GM21576 (cell line): ENCODE measurements around the gene HOXC10.

ENCODE experiments used
- ATAC-seq: cut with Tn5 transposase; IDR thresholded peaks from one replicate; pipeline ENCODE4 v1.9.1; 2021; ENCODE audit warnings: mild to moderate bottlenecking, moderate library complexity; ENCODE audit not compliant: unreplicated experiment

HOXC10 gene

DNA sequence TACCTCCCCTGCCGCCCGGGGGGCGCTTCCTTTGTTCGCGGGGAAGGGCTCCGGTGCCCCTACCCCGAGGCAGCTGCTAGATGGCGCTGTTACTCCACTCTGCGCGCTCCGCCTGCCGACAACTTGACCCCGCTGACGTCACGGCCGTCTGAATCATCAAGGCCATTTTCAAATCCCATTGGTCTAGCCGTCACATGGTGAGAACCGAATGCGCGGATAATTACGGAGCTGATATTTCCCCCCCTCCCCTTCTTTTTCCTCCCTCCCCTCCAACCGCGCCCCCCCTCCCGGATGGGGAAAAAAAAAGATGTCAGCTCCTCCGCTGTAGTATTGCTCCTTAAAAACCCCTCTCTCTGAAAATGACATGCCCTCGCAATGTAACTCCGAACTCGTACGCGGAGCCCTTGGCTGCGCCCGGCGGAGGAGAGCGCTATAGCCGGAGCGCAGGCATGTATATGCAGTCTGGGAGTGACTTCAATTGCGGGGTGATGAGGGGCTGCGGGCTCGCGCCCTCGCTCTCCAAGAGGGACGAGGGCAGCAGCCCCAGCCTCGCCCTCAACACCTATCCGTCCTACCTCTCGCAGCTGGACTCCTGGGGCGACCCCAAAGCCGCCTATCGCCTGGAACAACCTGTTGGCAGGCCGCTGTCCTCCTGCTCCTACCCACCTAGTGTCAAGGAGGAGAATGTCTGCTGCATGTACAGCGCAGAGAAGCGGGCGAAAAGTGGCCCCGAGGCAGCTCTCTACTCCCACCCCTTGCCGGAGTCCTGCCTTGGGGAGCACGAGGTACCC lies at the start of gene HOXC10:
TSS of gene HOXC10 (plus strand) at position 246 of the 791 bp plus-strand sequence. CDS start at position 360, 114 bp downstream.
- no peak for ATAC-seq

DNA sequence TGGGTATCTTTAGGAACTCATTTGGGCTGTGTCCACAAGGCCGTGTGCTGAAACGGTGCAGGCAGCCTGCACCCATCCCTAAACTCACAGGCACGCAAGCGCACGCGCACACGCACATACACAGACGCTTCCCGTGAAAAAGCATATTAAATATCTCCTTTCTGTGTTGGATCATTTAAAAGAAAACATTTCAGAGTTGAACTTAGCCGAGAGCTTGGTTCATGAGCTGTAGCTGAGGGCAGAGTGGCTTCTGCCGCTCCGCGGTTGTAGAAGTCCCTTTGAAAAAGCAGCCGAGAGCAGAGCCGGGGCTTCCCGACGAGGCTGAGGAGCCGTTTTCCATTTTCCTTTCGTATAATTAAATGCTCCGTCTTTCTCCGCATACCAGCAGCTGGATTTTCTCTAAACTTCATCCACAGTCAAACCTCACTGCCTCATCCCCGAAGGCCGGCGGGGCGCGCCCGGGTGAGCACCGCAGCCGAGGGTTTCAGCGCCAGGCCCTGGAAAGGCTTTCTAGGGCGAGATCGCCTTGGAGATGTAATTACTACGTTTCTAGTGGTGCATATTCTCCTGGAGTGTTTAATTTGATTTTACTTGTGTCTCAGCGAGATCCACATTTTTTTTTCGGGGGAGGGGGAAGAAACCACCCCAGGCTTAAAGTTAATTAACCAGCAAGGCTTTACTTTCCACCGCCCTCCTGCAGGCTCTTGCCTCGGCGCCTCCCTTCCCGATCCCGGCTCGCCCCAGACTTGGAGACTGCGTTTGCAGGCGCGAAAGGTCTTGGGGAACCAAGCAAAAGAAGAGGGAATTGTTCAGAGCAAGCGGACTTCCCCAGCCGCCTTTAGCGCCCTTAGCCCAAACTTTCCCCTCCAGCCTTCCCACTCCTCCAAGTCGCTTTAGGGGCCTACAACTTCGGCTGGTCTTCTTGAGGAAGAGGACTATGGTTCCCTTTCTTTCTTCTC lies 49.3 kb upstream of the HOXC10 start:
- no peak for ATAC-seq

DNA sequence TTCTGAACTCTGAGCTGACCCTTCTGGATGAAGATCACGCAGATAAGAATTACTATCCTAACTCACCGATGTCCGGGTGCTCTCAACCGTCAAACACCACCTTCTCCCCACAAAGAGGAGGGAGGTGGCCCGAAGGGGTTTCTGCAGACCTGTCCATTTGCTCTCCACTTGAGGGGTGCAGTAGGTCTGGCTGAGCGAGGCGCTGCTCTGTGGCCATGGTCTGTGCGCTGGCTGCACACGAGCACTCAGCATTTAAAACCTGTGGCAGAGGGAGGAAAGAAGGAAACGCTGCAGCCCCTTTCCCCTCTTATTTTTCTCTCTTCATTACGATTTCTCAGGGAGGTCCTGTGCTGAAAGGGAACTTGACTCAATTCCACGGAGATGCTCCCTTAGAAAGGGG lies 47.8 kb upstream of the HOXC10 start:
- no peak for ATAC-seq

DNA sequence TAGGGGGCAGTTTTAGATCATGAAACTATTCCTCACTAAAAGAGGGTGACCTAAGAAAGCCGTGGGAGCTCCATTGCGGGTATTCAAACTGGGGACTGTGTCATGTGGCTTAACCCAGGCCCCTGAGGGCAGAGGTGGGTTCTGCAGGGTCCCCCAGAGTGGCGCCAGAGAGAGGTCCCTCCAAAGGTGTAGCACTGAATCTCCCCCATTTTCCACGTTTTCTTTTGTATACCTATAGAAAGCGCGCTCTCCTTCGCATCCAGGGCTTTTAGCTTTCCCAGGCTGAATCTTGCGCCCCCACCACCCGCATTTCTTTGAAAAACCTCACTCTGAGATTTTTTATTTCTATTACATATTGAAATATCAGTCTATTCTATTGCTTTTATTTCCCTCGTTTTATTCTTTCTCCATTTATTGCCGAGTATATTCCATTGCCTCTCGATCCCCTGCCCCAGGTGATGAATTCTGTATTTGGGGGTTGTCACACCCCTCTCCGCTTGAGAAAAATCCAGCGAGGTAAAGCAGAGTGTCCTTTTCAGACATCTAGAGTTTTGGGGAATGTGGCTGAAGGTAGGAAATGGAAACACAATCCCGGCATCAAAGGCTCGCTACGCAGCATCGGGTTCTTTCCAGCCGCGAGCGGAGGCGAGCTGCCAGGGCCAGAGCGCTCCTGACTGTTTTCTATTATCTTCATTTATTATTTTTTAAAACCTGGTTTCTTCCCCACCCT lies 47.2 kb upstream of the HOXC10 start:
- ATAC-seq = no peak

DNA sequence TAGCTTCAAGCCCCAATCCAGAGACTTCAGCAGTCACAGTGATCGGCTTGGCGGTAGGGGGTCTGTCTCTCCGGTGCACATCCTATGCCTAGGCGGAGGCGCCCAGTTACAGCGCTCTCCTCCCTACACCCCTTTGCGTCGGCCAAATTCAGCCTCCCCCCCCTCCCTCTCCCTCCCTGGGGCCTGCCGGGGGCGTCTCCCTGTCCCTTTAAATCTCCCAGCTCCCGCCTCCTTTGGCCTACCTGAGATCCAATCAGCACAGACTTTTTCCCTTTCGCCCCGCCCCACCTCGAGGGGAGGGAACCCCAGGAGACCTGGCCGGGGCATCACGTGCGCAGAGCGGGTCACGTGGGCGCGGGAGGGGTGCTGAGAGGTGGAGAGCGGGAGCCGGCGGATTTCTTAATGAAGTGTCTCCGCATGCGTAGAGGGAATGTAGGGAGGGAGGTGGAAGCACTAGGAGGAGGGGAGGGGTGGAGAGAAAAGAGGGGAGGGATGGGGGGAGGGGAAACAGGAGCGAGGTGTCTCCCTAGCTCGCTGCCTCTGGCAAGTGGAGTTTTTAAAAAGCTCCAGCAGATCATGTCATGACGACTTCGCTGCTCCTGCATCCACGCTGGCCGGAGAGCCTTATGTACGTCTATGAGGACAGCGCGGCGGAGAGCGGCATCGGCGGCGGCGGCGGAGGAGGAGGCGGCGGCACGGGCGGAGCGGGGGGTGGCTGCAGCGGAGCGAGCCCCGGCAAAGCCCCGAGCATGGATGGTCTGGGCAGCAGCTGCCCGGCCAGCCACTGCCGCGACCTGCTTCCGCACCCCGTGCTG lies 46.4 kb upstream of the HOXC10 start, which contains the start of gene HOXC13:
TSS of gene HOXC13 (plus strand) at position 506 of the 815 bp plus-strand sequence. CDS start at position 582, 76 bp downstream.
- ATAC-seq = no peak

DNA sequence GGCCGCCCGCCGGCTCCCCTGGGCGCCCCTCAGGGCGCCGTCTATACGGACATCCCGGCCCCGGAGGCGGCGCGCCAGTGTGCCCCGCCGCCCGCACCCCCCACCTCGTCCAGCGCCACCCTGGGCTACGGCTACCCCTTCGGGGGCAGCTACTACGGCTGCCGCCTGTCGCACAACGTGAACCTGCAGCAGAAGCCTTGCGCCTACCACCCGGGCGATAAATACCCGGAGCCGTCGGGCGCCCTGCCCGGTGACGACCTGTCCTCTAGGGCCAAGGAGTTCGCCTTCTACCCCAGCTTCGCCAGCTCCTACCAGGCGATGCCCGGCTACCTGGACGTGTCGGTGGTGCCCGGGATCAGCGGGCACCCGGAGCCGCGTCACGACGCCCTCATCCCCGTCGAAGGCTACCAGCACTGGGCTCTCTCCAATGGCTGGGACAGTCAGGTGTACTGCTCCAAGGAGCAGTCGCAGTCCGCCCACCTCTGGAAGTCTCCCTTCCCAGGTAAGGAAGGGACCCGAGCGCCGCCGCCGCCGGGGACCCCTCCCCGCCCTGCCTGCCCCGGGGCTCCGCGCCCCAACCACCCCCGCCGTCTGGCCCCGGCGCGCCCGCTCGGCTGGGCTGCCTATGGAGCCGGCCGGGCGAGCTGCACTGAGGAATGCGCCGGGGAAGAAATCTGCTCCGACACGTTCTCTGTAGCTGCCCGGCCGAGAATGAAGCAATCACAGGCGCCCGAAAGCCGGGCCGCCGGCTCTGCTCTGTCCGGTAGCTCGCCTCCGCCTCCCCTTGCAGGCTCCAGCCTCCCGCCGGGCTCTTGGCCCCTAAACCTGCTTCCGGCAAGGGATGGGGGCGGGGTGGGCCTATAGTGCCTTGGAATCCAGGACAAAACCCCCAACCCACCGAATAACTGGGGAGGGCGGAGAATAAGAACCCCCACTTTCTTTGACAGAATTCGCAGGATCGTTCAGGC lies 45.5 kb upstream of the HOXC10 start:
- no peak for ATAC-seq

DNA sequence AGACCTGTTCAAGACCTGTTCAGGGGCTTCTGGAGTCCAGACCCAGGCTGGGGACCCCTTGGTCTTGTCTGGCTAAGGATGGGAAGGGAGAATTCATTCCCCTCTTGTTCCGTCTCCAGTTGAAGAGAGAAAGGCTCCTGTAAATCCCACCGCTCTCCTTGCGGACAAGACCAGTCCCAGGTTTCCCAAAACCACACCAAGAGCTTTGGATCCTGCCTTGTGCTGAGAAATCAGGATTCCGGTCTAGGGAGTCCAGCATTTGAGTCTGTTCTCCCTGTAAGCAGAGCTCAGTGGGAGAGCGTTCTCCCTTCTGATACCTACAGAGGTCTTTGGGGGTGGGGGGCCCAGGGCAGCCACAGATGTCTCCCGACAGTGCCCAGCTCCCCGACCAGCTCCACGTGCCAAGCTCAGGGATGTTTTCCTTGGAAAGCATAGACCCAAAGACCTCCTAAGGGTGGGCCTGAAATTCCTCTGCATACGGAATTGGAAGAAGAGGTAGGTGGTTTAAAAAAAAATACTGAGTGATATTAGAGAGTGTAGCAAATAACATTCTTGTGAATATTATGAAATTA lies 44.4 kb upstream of the HOXC10 start:
- ATAC-seq = no peak

DNA sequence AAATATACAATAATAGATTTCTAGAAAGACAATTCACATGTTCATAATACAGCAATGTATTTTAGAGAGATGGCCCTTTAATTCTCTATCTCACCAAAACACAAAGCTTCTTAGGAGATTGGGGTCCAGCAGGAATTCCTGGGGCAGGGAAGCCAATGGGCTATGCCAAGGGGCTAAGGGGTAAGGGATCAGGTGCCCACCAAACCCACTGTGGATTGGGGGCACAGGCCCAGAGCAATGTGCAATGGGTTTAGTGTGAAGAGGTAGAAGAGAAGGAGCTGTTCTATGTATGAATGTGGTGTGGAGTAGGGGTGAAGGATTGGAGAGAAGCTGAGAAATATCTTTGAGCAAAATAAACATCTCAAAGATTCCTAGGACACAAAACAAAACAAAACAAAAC lies 43.8 kb upstream of the HOXC10 start:
- no peak for ATAC-seq

DNA sequence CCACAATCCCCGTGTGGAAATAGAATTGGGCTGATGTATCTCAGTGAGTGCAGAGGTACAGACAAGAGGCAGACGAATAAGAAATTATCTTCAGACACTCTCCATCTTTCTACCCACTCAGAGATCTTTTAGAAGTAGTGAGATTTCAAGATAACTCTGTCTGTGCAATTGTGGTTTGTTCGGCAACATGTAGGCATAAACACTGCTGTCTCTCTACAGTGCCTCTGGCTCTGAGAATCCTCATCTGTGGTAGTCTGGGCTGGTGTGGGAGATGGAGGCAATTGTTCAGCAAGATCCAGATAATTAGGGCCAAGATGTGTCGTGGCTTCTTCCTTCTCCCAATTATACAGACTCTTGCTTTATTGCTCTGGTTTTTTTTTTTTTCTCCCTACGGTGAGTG lies 43.2 kb upstream of the HOXC10 start:
- ATAC-seq = no peak

DNA sequence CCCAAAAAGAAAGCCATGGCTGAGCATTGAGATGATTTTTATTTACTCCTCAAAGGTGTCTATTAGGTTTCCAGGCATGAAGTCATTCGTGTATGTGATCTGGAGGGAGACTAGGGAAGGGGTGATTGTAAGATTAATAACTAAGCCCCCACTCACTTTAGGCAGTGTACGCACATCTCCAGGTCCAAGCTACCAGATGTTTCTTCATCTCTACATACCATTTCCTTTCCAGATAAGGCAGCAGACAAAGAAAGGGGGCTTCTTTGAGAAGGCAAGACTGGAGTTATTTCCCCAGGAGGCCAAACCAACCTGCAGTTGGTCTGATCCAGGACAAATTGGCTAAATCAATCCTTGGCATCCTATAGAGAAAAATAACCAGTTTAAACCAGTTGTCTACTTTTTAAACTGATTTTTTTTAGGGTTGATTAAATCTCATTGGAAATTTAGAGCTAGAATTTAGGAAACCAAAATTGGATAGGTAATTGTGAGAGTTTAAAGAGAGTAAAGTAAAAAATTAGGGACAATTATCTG lies 42.4 kb upstream of the HOXC10 start:
- ATAC-seq = no peak

DNA sequence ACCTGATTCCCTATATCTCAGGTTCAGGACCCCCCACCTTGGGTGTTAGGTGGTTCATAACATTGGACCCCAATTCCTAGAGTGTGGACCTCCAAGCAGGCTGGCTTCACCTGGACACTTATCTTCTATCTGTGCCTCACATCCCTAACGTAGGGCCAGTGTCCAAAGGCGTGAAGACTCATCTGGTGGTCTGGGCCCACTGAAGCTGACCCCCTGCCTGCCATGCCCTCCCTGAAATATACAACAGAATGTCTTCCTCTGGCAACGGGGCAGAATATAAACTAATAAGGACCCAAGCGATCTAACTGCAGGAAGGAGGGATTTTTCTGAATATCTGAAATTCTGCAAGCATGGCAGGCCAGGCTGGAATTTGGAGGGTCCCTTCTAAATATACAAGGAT lies 40.7 kb upstream of the HOXC10 start:
- no peak for ATAC-seq

DNA sequence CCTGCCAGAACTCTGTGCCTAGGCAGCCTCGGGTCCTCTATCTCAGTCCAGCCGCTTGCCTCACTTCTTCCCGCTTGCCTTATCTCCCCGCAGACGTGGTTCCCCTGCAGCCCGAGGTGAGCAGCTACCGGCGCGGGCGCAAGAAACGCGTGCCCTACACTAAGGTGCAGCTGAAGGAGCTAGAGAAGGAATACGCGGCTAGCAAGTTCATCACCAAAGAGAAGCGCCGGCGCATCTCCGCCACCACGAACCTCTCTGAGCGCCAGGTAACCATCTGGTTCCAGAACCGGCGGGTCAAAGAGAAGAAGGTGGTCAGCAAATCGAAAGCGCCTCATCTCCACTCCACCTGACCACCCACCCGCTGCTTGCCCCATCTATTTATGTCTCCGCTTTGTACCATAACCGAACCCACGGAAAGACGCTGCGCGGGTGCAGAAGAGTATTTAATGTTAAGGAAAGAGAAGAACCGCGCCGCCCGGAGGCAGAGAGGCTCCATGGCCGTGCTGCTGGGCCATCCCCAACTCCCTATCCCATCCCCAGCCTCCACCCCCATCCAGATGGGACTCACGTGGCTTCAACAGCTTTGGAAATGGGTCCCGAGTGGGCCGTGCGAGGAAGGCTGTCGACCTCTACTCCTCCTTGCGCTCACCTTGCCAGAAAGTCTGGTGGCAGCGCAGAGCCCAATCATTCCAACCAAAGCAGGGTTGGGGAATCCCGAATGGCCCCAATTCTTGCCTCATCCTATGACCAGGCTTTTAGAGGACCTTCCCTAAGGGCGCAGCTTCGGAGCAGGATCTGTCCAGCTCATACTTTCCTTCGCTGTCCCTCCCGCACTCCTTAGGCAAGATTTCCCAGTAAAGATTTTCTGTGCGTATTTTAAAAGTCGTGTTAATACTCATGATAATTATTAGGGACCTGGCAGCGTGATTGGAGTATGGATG lies 39.8 kb upstream of the HOXC10 start:
- no peak for ATAC-seq

DNA sequence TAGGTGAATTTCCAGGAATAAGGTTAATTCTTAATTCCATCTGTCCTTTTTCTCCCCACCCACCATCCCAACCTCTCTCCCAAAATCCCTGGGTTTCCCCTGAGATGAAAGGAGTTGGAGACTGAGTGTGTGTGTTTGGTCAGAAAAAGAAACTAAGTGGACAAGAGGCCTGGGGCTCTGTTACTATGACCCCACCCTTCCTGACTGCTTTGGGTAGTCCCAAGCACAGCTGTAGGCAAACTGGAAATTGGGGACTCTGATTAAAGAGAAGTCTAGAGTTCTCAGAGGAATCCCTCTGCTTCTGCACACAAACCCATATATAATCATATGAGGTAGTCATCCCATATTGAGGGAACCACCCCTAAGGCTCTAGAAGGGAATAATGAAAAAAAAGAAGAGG lies 37.2 kb upstream of the HOXC10 start:
- no peak for ATAC-seq

DNA sequence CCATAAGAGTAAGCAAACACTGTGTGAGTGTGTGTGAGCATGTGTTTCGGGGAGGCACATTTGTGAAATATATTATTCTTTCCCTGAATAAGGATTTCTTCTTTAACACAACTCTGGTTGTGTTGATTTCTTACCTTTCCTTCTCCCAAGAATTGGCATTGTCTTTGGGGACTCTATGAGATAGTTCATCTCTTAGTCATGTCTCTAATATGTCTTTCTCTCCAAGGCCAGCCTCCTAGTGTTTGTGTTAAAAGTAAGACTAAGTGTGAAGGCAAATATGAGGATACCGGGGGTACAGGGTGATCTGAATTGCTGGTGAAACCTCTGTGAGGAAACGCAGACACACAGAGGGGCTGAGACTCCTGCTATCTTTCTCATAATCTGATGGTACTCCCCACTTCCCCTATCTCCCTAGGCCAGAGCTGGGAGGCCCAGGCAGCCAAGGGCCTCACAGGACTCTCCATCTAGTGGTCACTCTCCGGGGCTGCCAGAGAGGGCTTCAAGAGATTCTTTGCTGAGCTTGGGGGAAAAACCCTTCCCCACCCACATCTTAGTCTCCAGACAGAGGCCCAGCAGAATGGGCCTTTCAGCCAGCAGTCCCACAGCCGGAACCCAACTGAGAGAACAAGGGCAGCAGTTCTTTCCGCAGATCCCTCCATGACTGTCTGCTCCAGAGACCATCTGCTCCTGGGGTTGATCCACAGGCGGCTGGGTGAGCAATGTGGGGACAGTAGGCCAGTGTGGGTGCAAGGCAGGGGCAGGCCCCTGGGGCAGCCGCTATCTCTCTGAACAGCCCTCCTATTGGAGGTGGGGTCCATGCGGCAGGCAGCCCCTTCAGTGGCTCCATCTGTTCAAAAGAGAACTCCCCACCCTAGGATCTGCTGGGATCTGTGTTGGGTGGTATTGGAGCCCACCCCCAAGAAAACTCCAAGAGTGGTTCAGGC lies 36.0 kb upstream of the HOXC10 start:
- ATAC-seq = no peak

DNA sequence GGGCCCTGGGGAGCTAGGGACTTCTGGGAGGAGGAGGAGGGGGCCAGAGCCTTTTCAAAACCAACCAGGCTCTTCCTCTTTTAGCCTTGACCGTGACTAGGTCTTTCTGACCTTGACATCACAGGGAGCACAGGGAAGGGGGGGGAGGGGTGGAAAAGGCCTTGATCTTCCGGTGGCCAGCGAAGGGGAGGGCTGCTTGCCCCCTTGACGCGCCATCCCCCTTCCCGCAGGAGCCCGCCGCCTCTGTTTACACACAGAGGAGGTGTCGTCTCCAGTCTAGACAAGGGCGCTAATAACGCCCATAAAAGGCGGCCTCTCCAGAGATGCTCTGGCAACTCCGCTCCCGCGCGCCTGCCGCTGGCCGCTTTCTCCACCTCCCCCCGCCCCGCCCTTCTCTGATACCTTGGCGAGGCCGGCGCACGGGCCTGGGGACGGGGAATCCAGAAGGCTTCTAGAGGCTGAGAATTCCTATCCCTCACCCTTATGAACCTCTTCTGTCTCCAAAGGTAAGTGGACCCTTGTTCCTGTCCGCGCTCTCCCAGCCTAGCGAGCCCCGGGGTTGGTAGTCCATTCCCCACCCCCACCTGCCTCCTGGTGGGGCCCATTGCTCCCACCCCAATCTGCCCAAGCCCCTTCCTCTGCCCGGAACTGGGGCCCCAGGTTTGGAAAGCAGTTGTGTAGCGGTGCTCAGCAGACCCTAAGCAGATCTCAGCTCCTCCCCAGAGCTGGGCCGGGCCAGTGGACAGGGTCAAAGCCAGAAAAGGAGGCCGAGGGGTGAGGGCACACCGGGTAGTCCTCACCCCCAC lies 35.1 kb upstream of the HOXC10 start:
- ATAC-seq = no peak

DNA sequence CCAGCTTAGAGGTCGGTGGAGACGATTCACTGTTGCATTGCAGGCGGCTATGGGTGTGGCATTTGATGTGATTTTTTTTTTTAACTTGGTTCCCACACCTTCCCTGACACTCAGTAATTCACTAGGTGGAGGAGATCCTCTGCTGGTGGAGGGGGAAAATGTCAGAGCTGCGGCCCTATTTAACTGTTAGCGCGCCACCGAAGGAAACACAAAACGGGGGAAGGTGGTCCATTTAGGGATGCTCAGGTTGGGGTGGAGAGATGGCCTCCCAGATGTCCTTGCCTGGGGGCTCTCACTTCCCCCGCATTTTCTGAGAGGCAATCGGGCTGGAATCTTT lies 34.5 kb upstream of the HOXC10 start:
- ATAC-seq = no peak
